ENCODE data around the gene KCNJ1. TPM values are rescaled to one million over a fixed set of nuclear protein-coding genes. Genes with fewer than 3 reads are reported as not detected.

Gene KCNJ1
- total RNA-seq, 1 donor from 2014 or later: not detected

DNA sequence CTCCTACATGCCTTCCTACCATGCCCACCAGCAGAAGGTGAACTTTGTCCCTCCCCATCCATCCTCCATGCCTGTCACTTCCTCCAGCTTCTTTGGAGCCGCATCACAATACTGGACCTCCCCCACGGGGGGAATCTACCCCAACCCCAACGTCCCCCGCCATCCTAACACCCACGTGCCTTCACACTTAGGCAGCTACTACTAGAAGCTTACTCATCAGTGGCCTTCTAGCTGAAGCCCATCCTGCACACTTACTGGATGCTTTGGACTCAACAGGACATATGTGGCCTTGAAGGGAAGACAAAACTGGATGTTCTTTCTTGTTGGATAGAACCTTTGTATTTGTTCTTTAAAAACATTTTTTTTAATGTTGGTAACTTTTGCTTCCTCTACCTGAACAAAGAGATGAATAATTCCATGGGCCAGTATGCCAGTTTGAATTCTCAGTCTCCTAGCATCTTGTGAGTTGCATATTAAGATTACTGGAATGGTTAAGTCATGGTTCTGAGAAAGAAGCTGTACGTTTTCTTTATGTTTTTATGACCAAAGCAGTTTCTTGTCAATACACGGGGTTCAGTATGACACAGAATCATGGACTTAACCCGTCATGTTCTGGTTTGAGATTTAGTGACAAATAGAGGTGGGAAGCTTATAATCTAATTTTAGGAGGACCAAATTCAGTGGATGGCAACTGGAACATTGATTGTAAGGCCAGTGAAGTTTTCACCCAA, 56.1 kb downstream of the KCNJ1 start:
- no peaks in the 10 kb centered on the region for H3K36me3 Mint-ChIP-seq
- DNase-seq (ENCODE audit: low spot score in 2 of 2, unreplicated experiment in 2 of 2): no peak
- H3K27me3 Mint-ChIP-seq (ENCODE audit: low read depth): peaks cover 2% of the 10 kb centered on the region
- TF ChIP-seq, protein P1, sequence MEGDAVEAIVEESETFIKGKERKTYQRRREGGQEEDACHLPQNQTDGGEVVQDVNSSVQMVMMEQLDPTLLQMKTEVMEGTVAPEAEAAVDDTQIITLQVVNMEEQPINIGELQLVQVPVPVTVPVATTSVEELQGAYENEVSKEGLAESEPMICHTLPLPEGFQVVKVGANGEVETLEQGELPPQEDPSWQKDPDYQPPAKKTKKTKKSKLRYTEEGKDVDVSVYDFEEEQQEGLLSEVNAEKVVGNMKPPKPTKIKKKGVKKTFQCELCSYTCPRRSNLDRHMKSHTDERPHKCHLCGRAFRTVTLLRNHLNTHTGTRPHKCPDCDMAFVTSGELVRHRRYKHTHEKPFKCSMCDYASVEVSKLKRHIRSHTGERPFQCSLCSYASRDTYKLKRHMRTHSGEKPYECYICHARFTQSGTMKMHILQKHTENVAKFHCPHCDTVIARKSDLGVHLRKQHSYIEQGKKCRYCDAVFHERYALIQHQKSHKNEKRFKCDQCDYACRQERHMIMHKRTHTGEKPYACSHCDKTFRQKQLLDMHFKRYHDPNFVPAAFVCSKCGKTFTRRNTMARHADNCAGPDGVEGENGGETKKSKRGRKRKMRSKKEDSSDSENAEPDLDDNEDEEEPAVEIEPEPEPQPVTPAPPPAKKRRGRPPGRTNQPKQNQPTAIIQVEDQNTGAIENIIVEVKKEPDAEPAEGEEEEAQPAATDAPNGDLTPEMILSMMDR (IDR thresholded peaks at IDR 0.05; ENCODE audit: unreplicated experiment): no peak
- H3K27ac Mint-ChIP-seq: no peak overlapping the region
- no peaks in the 10 kb centered on the region for H3K9me3 Mint-ChIP-seq
- H3K4me3 Mint-ChIP-seq: no peak overlapping the region
- H3K4me1 Mint-ChIP-seq: peaks cover 15% of the 10 kb centered on the region

DNA sequence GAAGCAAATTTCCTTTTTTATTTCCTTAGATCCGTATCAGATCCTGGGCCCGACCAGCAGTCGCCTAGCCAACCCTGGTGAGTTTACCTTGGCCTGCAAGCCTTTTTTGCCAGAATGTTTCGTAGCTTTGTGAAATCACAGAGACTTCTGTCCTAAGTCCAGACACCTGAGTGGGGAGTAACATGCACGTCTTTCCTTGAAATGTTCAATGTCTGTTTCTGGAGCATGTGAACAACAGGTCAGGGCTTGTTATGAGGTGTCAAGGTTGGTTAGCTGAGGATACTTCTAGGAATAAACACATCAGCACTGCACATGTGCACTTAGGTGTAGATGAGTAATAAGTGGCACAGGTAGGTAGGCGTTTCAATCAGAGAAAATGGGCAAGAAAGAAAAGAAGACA, 58.0 kb downstream of the KCNJ1 start:
- no peak overlapping the region for H3K27ac Mint-ChIP-seq
- peaks cover 5% of the 10 kb centered on the region for H3K27me3 Mint-ChIP-seq (ENCODE audit: low read depth)
- DNase-seq (ENCODE audit: low spot score in 2 of 2, unreplicated experiment in 2 of 2): no peak
- no peak overlapping the region for H3K4me3 Mint-ChIP-seq
- H3K36me3 Mint-ChIP-seq: no peaks in the 10 kb centered on the region
- peaks cover 3% of the 10 kb centered on the region for H3K4me1 Mint-ChIP-seq
- H3K9me3 Mint-ChIP-seq: no peaks in the 10 kb centered on the region
- TF ChIP-seq, protein P1 (IDR thresholded peaks at IDR 0.05; ENCODE audit: unreplicated experiment): no peak

DNA sequence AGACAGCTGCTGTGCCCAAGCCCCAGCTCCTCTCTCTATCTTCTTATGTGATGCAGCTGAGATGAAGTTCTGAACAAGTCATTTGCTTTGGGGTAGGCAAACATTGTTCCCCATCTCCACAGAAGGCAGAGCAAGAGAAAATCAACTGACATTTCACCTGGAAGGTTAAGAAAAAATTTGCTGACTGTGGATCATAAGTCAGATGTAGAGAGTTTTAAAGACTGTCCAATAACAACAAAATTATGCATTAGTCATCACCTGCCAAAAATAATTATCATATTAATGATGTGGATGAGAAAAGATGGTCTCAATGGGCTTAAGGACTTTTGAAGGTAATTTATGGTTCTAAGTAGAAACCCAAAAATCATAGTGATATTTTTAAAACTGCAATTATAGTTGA, 59.2 kb downstream of the KCNJ1 start:
- TF ChIP-seq, protein P1 (IDR thresholded peaks at IDR 0.05; ENCODE audit: unreplicated experiment): no peak
- Mint-ChIP-seq H3K4me1 (peaks cover 16% of the 10 kb centered on the region), H3K36me3 (no peaks in the 10 kb centered on the region), H3K4me3 (no peak overlapping the region), H3K27ac (no peak overlapping the region), H3K27me3 (ENCODE audit: low read depth) (peaks cover 5% of the 10 kb centered on the region), H3K9me3 (no peaks in the 10 kb centered on the region)
- no peak for DNase-seq (ENCODE audit: low spot score in 2 of 2, unreplicated experiment in 2 of 2)

DNA sequence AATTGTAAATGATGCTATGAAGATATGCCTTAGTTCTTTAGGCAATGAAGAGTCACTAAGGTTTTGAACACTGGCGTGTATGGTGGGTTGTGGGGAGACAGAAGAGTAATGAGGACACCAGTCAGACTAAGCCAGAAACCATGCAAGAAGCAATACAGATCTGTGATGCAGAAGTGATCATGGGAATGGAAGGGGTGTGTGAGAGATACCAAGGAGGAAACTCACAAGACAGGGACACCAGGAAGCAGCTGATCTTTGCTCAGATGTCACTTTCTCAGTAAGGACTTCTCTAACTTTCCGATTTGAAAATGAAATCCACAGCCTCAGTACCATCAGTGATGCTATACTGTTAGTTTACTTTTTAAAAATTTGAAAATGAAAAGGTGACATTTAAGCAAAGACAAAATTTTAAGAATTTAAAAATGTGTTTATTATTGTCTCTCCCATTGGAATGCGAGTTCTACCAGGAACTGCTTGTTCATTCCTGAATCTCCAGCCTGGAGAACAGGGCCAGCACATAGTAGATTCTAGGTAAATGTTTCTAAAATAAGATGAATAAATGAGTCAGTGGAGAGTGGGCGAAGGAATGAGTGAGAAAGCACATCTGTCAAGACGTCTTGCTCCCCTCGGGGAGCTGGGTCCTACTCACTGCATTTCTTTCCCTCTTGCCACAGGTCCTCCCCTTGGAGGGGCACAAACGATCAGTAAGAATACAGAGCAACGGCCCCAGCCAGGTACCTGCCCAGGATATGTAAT, 60.4 kb downstream of the KCNJ1 start:
- Mint-ChIP-seq H3K9me3 (no peaks in the 10 kb centered on the region), H3K27ac (no peak overlapping the region), H3K4me1 (peaks cover 28% of the 10 kb centered on the region), H3K4me3 (no peak overlapping the region), H3K27me3 (ENCODE audit: low read depth) (peaks cover 5% of the 10 kb centered on the region), H3K36me3 (no peaks in the 10 kb centered on the region)
- TF ChIP-seq, protein P1 (IDR thresholded peaks at IDR 0.05; ENCODE audit: unreplicated experiment): no peak
- no peak for DNase-seq (ENCODE audit: low spot score in 2 of 2, unreplicated experiment in 2 of 2)

DNA sequence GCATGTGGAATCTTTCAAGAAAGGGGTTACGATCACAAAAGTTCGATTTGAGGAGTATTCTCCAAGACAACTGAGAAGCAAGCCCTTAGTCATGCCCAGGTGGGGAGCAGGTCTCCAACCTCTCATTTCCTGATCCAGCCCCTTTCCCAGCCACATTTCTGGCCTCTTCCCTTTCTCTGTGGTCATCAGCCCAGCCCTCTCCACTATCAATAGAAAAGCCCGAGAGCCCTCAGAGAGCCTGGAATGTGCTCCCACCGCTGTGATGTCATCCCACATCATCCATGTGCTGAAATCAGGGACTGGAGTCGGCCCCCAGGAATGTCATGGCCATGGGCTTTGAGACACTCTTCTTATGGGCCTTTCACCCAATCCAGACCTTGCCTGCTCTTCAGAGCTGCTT, 62.6 kb downstream of the KCNJ1 start:
- H3K36me3 Mint-ChIP-seq: no peaks in the 10 kb centered on the region
- no peak for DNase-seq (ENCODE audit: low spot score in 2 of 2, unreplicated experiment in 2 of 2)
- H3K4me3 Mint-ChIP-seq: no peak overlapping the region
- H3K27ac Mint-ChIP-seq: no peak overlapping the region
- no peaks in the 10 kb centered on the region for H3K9me3 Mint-ChIP-seq
- TF ChIP-seq, protein P1 (IDR thresholded peaks at IDR 0.05; ENCODE audit: unreplicated experiment): no peak
- H3K27me3 Mint-ChIP-seq (ENCODE audit: low read depth): peaks cover 5% of the 10 kb centered on the region
- peaks cover 33% of the 10 kb centered on the region for H3K4me1 Mint-ChIP-seq
